ENCODE results near the gene HYPK.

DNA sequence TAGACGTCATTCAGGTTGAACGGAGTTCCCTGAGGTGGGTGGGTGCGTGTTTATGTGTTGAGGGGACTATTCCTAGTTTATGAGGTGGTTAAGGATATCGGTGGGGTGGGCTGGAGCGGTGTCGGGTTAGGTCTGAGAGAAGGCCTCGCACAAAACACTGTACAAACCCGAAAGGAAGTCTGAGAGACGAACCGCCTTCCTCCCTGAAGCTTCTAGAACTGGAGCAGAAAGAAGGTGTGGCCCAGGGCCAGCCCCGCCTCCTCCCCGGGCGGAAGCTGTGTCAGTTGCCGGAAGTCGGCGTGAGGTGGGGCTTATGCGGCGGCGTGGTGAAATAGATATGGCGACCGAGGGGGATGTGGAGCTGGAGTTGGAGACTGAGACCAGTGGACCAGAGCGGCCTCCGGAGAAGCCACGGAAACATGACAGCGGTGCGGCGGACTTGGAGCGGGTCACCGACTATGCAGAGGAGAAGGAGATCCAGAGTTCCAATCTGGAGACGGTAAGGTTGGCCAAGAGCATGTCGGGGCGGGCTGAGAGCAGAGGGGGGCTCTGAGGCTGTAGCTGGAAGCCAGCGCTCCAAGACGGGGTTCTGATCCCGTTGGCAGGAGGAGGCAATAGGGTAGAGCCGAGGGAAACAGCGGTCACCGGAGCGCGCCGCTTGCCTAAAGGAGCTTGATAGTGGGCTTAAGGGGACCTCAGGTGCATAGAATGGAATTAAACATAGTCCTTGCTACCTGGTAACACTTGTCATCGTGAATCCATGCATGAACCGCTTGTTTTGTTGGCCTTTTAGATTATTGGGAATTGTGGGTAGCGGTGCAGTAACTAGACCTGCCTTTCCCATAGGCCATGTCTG, at the start of gene HYPK:
- TF ChIP-seq, protein P1, sequence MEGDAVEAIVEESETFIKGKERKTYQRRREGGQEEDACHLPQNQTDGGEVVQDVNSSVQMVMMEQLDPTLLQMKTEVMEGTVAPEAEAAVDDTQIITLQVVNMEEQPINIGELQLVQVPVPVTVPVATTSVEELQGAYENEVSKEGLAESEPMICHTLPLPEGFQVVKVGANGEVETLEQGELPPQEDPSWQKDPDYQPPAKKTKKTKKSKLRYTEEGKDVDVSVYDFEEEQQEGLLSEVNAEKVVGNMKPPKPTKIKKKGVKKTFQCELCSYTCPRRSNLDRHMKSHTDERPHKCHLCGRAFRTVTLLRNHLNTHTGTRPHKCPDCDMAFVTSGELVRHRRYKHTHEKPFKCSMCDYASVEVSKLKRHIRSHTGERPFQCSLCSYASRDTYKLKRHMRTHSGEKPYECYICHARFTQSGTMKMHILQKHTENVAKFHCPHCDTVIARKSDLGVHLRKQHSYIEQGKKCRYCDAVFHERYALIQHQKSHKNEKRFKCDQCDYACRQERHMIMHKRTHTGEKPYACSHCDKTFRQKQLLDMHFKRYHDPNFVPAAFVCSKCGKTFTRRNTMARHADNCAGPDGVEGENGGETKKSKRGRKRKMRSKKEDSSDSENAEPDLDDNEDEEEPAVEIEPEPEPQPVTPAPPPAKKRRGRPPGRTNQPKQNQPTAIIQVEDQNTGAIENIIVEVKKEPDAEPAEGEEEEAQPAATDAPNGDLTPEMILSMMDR (IDR thresholded peaks at IDR 0.05) = no peak
- TF ChIP-seq POLR2A (IDR thresholded peaks at IDR 0.05) = peak; percentile 4 to 79

All from adrenal gland (tissue), 5 donors.